HL-60/S4 treated with phorbol 12-myristate 13-acetate at 8.2 ng/mL for 4 days and 3 days (cell line): ENCODE results near the gene DCTN2.
"Not testable (repeated sequence)": the region's sequence is repeated elsewhere in the genome, so short reads cannot be mapped to it uniquely, and the experiment has no call there.

Experiments used
- in situ Hi-C: fragments of 300-500 bp; cut with MboI; formaldehyde crosslinking; loops from 2 replicates; pipeline ENCODE4 v1.15.0; 2022; ENCODE audit warnings: low sequenced_read_pairs

The DCTN2 gene

DNA sequence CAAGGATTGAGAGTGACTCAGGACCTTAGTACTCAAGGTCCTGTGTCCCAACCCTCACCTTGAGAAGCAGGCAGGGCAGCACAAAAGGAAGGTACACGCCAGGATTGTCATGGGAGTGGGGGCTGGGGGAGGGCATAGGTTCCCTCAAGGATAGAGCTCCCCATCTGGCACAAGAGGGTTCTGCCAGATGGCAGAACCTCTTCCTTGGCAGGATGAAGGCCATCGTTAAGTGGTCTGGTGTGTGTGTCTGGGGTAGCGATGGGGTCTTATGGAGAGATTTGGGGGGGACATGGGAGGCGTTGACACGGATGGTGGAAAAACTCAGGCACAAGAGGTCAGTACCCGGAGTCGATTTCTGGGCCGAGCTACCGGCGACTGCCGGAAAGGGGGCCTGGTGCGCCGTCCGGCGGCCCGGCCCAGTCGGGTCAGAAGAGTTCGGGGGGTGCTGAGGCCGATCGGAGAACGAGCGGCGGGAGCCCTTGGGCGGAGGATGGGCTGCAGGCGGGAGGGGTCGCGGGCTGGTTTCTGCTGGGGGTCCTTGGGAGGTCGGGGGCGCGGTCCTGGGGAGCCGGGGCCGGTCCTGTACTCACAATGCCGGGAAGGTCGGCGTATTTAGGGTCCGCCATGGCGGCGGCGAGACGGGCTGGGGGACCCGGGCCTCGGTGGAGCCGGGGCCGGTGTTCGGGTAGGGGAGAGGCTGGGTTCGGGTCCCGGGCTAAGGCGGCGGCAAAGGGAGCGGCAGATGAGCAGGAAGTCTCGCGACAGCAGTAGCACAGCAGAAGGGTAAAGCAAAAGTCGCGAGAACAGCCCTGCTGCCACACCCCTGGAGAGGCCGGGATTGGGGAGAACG, at the start of gene DCTN2:
Gene DCTN2 (minus strand): TSS at position 755 of the 850 bp plus-strand sequence. CDS start 129 bp downstream, at position 626.
- in situ Hi-C loops: no loop called here

DNA sequence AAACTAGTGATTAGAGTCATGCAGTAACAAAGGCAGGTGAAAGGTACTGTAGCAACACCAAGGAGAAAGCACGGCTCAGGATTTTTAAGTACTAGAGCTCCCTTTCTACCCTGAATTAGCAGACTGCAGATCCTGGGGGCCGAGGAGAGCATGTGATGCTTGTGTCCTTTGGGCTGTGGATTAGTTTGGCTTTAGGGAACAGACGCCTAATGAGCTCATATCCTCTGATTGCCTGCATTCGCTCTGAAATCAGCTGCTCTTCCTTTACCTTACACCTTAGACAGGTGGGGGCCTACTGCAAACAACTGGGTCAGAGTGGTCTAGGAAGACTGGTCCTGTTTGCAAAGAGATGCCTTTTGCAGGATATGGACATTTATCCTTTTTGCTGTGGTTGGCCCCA, 46.2 kb upstream of the DCTN2 start:
- in situ Hi-C loops: no loop called here

DNA sequence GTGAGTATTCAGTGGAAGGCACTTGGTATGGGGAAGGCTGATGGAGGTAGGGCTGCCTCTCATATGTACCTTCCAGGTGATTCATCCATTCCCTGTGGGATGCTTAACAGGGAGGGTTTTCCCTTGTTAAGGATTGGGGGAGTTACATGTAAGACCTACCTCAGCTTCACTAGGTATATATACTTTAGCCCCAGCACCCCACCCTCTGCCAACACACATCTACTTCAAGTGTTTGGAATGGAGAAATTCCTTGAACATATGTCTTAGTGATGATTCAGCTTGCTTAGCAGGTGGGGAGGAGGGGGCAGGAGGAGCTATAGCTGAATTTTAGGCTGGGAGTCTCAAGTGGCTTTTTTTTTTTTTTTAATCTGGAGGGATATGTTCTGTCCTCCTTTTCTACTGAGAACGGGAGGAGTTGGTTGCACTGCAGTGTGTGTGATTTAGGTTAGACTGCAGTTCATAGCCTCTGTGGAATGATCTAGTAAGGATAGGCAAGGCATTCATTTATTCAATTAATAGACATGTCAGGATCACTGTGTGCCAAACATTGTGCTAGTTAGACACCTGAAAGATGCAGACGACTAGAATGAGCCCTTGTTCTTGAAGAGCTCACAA, 45.7 kb upstream of the DCTN2 start:
- in situ Hi-C loops: no loop called here

DNA sequence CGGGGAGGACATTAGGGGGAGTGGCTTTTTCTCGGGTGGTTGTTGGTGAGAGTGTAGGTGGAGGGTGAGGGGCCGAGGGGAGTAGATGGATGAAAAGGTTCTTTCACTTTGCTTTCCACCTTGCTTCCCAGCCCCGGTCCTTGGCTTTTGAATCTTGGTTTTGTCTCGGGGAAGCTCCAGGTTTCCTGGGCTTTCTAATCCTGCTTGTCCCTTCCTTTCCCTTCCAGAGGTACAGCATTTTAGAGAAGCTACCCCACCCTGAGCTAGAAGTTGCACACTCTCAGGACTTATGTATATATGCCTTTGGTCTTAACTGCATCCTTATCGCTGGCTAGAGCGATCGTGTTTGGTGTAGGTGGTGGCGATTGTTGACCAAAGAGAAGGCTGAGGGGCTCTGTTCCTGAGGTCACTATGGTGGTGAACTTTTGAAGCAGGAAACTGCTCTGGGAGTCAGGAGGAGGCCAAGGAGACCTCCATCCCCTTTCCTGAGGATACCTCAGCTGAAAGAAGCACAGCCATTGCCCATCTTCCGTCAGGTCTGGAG, 44.9 kb upstream of the DCTN2 start:
- in situ Hi-C loops: no loop called here

DNA sequence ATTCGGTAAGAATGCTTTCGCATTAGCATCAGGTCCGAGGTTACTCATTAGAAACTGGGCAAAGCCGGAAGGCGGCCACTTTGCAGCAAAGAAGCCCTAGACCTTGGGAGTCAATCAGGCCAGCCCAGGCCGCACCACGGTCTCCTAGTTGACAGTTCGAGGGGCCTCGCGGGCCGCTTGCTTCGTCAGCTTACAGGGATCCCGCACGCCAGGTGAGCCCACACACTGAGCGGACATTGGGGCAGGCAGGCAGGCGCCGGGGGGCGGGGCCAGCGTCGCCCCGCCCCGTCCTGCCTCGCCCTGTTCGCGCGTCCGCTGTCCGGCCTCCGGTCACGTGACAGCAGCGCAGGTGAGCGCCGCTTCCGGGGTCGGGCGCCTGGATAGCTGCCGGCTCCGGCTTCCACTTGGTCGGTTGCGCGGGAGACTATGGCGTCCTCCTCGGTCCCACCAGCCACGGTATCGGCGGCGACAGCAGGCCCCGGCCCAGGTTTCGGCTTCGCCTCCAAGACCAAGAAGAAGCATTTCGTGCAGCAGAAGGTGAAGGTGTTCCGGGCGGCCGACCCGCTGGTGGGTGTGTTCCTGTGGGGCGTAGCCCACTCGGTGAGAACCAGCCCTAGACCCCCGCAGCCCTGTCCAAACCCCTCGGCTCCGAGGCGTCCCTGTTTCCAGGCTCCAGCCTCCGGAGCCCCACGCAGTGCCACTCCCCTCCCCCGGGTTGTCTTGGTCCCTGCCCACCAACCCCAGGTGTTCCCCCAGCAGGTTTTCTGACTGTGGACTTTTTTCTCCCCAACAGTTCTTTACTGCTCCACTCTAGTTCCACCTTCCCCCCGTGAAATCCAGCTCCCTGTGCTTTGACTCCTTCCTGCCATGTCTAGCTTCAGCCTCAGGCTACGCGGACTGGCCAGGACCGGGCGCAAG, 44.1 kb upstream of the DCTN2 start, which contains the start of gene PIP4K2C:
Gene PIP4K2C (plus strand): TSS at position 329 of the 918 bp plus-strand sequence. CDS start 98 bp downstream, at position 427.
- in situ Hi-C loops: no loop called here

DNA sequence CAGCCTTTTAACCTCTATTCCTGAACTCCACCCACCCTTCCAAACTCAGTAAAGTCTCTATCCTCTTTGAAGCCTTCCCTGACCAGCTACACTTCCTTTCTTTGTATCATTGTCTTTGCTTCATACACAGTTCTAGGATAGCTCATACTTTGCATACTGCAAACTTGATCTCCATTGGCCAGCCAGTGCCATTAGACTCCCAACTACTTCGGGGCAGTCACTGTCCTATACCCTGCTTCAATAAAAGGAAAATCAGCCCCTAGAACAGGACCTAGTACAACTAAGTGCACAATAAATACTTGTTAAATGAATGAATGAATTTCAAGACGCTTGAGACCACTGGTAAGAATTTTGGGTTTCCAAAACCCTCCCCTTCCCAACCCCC, 43.5 kb upstream of the DCTN2 start:
- in situ Hi-C loops: no loop called here

DNA sequence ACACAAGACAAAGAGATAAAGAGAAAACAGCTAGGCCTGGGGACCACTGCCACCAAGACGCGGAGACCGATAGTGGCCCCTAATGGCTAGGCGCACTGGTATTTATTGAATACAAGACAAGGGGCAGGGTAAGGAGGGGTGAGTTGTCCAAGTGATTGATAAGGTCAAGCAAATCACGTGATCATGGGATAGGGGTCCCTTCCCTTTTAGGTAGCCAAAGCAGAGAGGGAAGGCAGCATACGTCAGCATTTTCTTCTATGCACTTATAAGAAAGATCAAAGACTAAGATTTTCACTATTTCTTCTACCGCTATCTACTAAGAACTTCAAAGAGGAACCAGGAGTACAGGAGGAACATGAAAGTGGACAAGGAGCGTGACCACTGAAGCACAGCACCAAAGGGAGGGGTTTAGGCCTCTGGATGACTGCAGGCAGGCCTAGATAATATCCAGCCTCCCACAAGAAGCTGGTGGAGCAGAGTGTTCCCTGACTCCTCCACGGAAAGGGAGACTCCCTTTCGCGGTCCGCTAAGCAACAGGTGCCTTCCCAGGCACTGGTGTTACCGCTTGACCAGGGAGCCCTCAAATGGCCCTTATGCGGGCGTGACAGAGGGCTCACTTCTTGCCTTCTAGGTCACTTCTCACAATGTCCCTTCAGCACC, 42.1 kb upstream of the DCTN2 start:
- in situ Hi-C loops: not testable (repeated sequence)

DNA sequence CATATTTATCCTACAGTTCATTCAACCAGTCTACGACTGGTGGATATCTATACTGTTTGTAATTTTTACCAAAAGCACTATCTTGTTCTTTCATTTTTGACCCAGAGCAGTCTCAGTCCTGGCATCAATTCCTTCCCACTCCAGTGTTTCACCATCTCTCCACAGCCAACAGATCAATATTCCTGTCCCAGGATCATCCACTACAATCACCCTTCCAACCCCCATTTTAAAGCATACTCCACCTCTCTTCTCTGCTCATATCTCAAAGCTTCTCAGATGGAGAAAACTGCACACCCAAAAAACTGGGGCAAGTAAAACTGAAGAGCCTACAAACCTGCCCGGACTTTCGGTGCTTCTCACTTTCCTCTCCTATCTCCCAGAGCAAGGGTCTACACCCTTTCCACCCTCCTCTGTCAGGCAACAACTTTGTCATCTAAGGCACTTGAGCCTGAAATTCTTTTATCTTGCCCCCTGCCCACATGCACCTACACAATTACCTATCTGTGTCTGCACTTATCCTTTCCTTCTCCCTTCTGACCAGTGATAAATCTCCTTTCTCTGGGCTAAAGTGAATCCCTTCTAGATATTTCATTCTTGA, 39.9 kb upstream of the DCTN2 start:
- in situ Hi-C loops: no loop called here

DNA sequence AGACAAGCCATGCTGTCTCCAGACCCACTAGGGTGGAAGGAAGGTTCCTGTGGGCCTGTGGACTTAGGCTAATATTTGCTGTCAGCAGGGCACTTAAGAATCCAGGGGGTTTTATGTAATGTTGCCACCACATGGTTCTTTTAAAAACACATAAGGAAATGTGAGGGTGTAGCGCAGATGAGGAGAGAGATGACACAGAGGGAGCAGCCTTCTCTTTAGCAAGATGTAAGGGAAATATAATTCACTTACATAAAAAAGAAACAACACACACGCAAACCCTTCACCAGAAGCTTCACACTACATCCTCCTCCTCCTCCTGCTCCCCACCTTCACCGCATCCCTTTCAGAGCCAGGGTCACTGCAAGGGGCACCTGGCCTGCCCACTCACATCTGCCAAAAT, 39.1 kb upstream of the DCTN2 start:
- in situ Hi-C loops: no loop called here

DNA sequence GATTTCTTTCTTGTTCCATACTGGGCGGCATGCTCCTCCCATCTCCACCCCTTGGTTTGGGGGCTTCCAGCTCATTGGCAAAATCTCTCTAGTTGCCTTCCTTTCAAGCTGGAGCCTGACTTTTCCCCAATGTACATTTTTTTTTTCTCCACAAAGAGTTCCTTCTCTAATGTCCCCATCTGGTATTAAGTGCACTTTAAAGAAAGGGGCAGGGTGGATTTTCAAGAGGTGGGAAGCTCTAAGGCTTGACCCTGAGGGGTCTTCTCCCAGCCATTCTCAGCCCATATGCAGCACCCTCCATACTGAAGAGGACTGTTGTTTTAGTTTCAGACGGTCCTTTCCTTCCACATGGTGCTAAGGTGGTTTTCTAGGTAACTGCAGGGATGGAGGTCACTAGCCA, 38.2 kb upstream of the DCTN2 start:
- in situ Hi-C loops: no loop called here

DNA sequence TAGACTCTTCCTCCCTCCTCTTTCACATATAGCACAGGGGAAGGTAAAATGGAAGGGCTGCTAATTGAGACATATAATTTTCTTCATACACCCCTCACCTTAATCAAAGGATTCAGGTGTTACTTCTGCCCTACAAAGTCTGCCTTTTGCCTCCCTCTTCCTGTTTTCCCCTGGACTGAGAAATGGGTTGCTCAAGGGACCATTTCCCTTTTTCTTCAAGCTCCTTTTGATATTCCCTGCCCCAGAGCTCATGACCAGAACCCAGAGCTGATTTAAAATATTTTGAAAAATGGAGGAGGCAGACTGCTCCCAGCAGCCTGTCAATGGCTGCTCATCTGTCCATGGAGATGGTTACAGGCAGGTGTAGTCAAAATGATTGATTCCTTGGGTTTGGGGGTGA, 37.7 kb upstream of the DCTN2 start:
- in situ Hi-C loops: no loop called here

DNA sequence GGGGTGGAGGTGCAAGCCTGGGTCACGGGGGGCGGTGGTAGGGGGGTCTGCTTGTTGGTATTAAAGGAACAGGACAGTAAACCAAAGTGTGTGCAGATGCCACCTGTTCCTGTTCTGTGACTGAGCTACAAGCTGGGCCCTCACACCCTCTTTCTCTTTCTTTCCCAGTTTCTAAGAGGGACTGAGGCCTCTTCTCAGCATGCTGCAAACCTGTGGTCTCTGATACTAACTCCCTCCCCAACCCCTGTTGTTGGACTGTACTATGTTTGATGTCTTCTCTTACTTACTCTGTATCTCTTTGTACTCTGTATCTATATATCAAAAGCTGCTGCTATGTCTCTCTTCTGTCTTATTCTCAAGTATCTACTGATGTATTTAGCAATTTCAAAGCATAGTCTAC, 37.1 kb upstream of the DCTN2 start:
- in situ Hi-C loops: no loop called here

DNA sequence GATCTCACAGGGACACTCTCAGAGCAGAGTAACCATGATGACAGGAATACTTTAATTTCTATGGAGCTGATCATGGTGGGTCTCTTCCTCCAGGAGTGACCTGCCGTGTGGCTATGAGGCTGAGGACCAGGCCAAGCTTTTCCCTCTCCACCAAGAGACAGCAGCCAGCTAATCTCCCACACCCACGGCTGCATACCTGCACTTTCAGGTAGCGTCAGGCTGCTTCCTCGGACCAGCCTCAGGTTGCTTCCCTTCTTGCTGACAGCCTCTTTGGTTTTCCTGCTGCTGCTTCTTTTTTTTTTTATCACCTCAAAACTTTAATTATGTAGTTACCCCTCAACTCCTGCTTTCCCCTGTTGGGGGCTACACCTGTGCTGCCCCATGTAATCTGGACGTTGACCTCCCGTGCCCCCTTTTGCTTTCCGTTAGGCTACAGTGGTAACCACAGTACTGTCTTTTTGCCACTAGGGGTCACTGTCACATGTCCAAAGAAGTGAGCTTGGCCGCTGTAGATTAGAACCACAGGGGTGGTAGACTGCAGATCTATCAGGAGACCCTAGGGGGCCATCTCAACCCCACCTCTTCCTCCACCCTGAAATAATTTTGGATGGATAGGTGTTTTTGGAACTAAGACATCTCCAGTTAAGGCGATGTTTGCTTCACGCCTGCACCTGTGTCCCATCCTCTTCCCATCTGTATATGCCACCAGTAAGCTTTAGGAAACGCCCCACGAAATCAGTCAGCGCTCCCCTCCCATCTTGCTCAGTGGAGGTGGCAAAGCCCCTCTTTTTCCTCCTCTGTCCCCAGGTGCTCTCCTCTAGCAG, 36.2 kb upstream of the DCTN2 start:
- in situ Hi-C loops: no loop called here

DNA sequence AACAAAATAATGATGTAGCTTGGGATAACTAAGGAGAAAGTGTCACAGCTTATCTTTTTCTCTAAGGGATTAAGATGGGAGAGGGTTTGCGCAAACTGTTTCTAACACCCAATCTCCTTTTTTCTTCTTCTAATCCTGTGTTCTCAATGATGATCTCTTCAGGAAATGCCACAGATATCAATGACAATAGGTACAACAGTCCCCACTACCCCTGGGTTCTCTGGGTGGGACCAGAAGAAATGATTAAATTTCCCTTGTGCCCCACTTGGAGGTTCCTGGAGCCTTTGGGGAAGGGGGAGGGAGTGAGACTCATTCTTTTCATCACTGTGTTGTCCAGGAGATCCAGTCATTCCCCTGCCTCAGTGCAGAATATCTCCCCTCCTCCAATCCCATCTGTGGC, 35.4 kb upstream of the DCTN2 start:
- in situ Hi-C loops: no loop called here

DNA sequence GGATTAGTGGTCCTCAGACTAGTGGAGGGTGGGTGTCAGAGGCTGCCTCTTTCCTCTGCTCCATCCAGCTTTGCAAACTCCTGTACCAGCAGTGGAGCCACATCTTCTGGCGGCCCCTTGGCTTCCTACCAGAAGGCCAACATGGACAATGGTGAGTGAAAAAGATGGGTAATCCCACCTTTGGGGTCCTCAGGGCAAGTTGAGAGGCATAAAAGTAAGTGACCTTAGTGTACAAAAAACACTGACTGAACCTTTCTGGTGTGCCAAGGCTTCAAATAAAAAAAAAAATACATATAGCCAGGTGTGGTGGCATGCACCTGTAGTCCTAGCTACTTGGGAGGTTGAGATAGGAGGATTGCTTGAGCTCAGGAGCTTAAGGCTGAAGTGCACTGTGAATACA, 34.8 kb upstream of the DCTN2 start:
- in situ Hi-C loops: no loop called here

DNA sequence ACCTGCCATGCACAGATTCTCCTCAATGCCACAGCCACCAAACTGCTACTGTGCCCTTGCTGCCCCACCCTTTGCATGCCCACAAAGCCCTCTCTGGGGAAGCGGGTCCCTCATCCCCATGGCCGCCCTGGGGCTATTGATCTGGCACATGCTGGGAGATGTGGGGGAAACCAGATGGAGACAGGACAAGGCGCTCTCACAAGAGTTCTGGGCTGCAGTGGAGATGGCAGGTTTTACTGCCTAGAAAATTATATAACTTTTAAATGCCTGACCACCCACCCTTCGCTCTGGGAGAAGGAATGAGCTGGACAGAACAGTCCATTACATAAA, 33.4 kb upstream of the DCTN2 start:
- in situ Hi-C loops: no loop called here

DNA sequence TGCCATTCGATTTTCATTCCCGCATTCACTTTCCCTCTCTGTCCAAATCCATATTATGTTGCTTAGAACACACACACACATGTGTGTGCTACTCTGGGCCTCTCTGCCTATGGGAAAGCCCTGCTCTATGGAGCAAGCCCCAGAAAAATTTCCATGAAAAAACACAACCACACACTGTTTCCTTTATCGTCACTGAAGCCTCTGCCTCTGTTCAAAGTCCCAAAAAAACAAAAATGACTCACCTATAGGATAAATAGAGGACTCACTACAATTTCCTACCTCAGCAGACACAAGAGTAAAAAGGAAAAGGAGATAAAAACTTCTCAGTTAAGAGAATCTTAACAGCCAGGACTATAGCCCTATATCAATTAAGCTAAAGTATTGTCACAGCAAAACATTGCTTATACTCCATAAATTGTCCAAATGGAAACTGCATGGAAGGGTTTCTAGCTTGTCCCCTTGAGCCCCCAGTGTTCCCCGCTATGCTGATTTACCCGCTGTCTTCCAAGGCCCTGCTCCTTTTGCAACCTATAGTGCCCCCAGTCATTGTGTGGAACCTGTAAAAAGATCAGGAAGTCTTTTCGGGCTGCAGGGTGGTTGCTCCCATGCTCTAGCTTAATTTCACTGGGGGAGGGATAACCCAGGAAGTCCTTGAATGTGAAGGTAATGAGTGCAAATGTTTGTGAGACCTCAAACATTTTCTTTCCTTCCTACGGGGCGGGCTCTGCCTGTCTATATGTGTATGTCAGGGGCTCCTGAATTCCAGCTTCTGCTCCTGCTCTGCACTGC, 32.9 kb upstream of the DCTN2 start:
- in situ Hi-C loops: no loop called here

DNA sequence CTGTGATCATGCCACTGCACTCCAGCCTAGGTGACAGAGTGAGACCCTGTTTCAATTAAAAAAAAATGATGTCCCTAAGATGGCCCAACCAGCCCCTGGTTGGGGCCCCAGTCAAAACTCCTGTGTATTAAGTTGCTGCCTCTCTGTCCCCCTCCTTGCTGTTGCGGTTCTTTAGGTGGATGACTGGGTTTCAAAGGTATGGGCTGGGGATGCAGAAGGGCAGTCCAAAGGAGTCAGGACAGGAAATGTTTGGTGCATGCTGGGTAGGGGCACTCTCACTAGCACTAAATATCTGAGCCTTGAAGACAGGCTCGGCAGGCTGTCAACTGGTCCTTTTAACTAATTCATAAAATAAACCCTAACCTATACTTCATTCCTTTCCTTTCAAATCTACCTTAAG, 32.0 kb upstream of the DCTN2 start:
- in situ Hi-C loops: no loop called here
